HCT116 (cell line): ENCODE data around the gene SEZ6L2. TPM values are rescaled to one million over a fixed set of nuclear protein-coding genes. Genes with fewer than 3 reads are reported as not detected.

Source experiments
- ATAC-seq: fragments of 200-7000 bp; cut with Tn5 transposase; 2 replicates; pipeline ENCODE4 v1.9.1; 2020; ENCODE audit warnings: mild to moderate bottlenecking, moderate library complexity
- BruUV-seq: library from RNA; stranded (reverse); fragments of 400-500 nt; replicated peaks from 2 replicates; lab custom pipeline; 2021; lab: Mats Ljungman, UMichigan
- CTCF ChIA-PET: fragments of 300-600 bp; sonication (Branson Sonifier 250); formaldehyde crosslinking; loops from one replicate; lab custom pipeline; 2021; ENCODE audit warnings: antibody characterized with exemption; lab: Charles Lee
- POLR2A ChIA-PET: fragments of 300-600, 350-600 bp; sonication (Branson Sonifier 250); formaldehyde crosslinking; loops from one replicate; lab custom pipeline; 2021; ENCODE audit warnings: antibody characterized with exemption; lab: Charles Lee
- RAD21 ChIA-PET, 2 experiments: fragments of 300-600 bp; sonication (Branson Sonifier 250); formaldehyde crosslinking; loops; one replicate each; lab custom pipeline; 2023; ENCODE audit warnings: low total read pairs in 2 of 2; ENCODE audit not compliant: uncharacterized antibody in 2 of 2, unreplicated experiment in 2 of 2, low non-redundant PET in 1 of 2; lab: Charles Lee
- DNase-seq: peaks from one replicate; pipeline ENCODE4 v3.0.0-alpha.2; 2010; ENCODE audit warnings: low read depth, low spot score
- H2AFZ ChIP-seq: fragments of 200-600 bp; shearing (Covaris generic), sonication (generic); 2 replicates; pipeline ENCODE4 v1.6.1; 2017; ENCODE audit warnings: low read depth, mixed run types, mixed read lengths, antibody characterized with exemption, low read length; ENCODE audit not compliant: poor library complexity, severe bottlenecking
- H3K27ac ChIP-seq: 2 replicates; pipeline ENCODE4 v1.5.1; 2012; ENCODE audit warnings: low read depth, low read length
- H3K27me3 ChIP-seq: fragments of 200-600 bp; sonication (generic); 2 replicates; pipeline ENCODE4 v1.6.1; 2016; ENCODE audit warnings: mixed run types, low read length, mixed read lengths; ENCODE audit not compliant: insufficient read depth
- H3K36me3 ChIP-seq, 2 experiments: fragments of 200-500 bp in 1 of 2; fragments of 200-600 bp in 1 of 2; sonication (Bioruptor generic) in 1 of 2; sonication (generic) in 1 of 2; 2 replicates each; pipeline versions ENCODE4 v1.5.1 to v1.6.1; 2014 to 2016; ENCODE audit warnings: low read length in 2 of 2, inconsistent platforms in 1 of 2, mixed read lengths in 1 of 2, mixed run types in 1 of 2; ENCODE audit not compliant: insufficient read depth in 2 of 2, control insufficient read depth in 1 of 2
- H3K4me1 ChIP-seq, 2 experiments: fragments of 200-600 bp in 1 of 2; sonication (generic) in 1 of 2; 2 replicates each; pipeline versions ENCODE4 v1.5.1 to v1.6.1; 2012 to 2017; ENCODE audit warnings: low read length in 2 of 2, inconsistent platforms in 1 of 2, mild to moderate bottlenecking in 1 of 2, mixed read lengths in 1 of 2, mixed run types in 1 of 2, moderate library complexity in 1 of 2; ENCODE audit not compliant: insufficient read depth in 2 of 2, control insufficient read depth in 1 of 2
- H3K4me2 ChIP-seq: fragments of 200-600 bp; sonication (generic); 2 replicates; pipeline ENCODE4 v1.6.1; 2017; ENCODE audit warnings: mixed run types, low read length, mixed read lengths
- H3K4me3 ChIP-seq, 2 experiments: fragments of 200-600 bp in 1 of 2; sonication (generic) in 1 of 2; replicated peaks in 1 of 2; 2 replicates each; pipeline ENCODE4 v1.5.1; 2011 to 2016; ENCODE audit warnings: low read length in 2 of 2, control low read depth in 1 of 2, low read depth in 1 of 2, mild to moderate bottlenecking in 1 of 2, mixed read lengths in 1 of 2, mixed run types in 1 of 2
- H3K79me2 ChIP-seq: fragments of 200-600 bp; sonication (generic); 2 replicates; pipeline ENCODE4 v1.6.1; 2017; ENCODE audit warnings: mild to moderate bottlenecking, mixed run types, low read length, moderate library complexity, mixed read lengths; ENCODE audit not compliant: insufficient read depth
- H3K9ac ChIP-seq: fragments of 200-600 bp; sonication (generic); 2 replicates; pipeline ENCODE4 v1.6.1; 2016; ENCODE audit warnings: low read length, mixed read lengths
- H3K9me2 ChIP-seq: fragments of 200-600 bp; sonication (generic), shearing (Covaris generic); 2 replicates; pipeline ENCODE4 v1.6.1; 2017; ENCODE audit warnings: mixed run types, mild to moderate bottlenecking, moderate library complexity; ENCODE audit not compliant: insufficient read depth
- H3K9me3 ChIP-seq, 2 experiments: fragments of 200-500 bp in 1 of 2; fragments of 200-600 bp in 1 of 2; sonication (Bioruptor generic) in 1 of 2; sonication (generic) in 1 of 2; 2 replicates each; pipeline ENCODE4 v1.6.1; 2014 to 2017; ENCODE audit warnings: low read length in 2 of 2, mixed read lengths in 2 of 2, inconsistent platforms in 1 of 2, low read depth in 1 of 2, mild to moderate bottlenecking in 1 of 2, mixed run types in 1 of 2, moderate library complexity in 1 of 2; ENCODE audit not compliant: control insufficient read depth in 1 of 2, insufficient read depth in 1 of 2
- H4K20me1 ChIP-seq: fragments of 200-600 bp; sonication (generic), shearing (Covaris generic); 2 replicates; pipeline ENCODE4 v1.6.1; 2017; ENCODE audit warnings: mixed run types, mild to moderate bottlenecking, moderate library complexity; ENCODE audit not compliant: insufficient read depth
- ATF3 ChIP-seq: IDR thresholded peaks from 2 replicates; pipeline ENCODE4 v1.6.1; 2012
- CBX3 ChIP-seq: IDR thresholded peaks from 2 replicates; pipeline ENCODE4 v1.6.1; 2012; ENCODE audit warnings: low read depth
- EGR1 ChIP-seq: IDR thresholded peaks from 2 replicates; pipeline ENCODE4 v1.6.1; 2012; ENCODE audit warnings: low read depth
- EZH2phosphoT487 ChIP-seq: fragments of 200-600 bp; IDR thresholded peaks from 2 replicates; pipeline ENCODE4 v1.6.1; 2018; ENCODE audit warnings: antibody characterized with exemption, borderline replicate concordance
- JUND ChIP-seq: IDR thresholded peaks from 2 replicates; pipeline ENCODE4 v1.6.1; 2012
- POLR2A ChIP-seq: IDR thresholded peaks from 2 replicates; pipeline ENCODE4 v1.7.0; 2011; ENCODE audit warnings: borderline replicate concordance; ENCODE audit not compliant: insufficient read depth, insufficient read length; ENCODE audit errors: extremely low read depth
- SIN3A ChIP-seq: IDR thresholded peaks from 2 replicates; pipeline ENCODE4 v1.6.1; 2012; ENCODE audit warnings: low read depth
- SP1 ChIP-seq: IDR thresholded peaks from 2 replicates; pipeline ENCODE4 v1.6.1; 2012; ENCODE audit warnings: low read depth
- SRF ChIP-seq: IDR thresholded peaks from 2 replicates; pipeline ENCODE4 v1.6.1; 2012; ENCODE audit warnings: low read depth
- TCF7L2 ChIP-seq: IDR thresholded peaks from 2 replicates; pipeline ENCODE4 v1.7.0; 2011; ENCODE audit warnings: borderline replicate concordance, inconsistent platforms; ENCODE audit not compliant: insufficient read depth, insufficient read length; ENCODE audit errors: extremely low read depth
- YY1 ChIP-seq: IDR thresholded peaks from 2 replicates; pipeline ENCODE4 v1.6.1; 2011; ENCODE audit warnings: low read length, low read depth, moderate library complexity, mild to moderate bottlenecking; ENCODE audit not compliant: insufficient replicate concordance; ENCODE audit errors: extremely low read depth
- ZNF274 ChIP-seq: fragments of 200-500 bp; sonication (Bioruptor generic); IDR thresholded peaks from 2 replicates; pipeline ENCODE4 v1.6.1; 2014; ENCODE audit warnings: mild to moderate bottlenecking, low read depth, low read length, inconsistent platforms
- intact Hi-C: fragments of 100-400 bp; cut with micrococcal nuclease; formaldehyde crosslinking; loops from 2 replicates; pipeline ENCODE4 v1.10.0; 2022
- total RNA-seq: library from RNA; stranded (reverse); gene quantifications from one replicate; pipeline ENCODE4 v1.2.1, GENCODE V29; 2021; ENCODE audit not compliant: unreplicated experiment
- TF ChIP-seq, protein P1 (sequence below): IDR thresholded peaks from 2 replicates; pipeline ENCODE4 v1.6.1; 2011; ENCODE audit warnings: mild to moderate bottlenecking, low read length, moderate library complexity; ENCODE audit not compliant: insufficient replicate concordance; ENCODE audit errors: extremely low read depth

Gene SEZ6L2
- total RNA-seq, 1 experiment from 2014 or later: 49.3 TPM

DNA sequence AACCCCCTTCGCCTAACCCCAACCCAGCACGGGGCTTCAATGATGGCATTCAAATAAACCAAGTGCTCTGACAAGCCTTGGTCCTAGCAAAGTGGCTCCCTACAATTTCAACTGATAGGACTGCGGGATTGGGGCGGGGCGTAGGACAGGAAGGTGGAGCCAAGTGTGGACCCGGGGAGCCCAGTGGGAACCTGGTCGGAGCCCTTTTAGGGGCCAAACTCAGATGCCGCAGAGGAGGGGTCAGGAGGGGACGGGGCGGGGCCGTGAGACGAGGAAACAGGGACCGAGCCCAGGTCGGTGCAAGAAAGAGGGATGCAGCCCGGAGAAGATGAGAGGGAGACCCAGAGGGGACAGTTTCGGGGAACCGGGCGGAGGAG lies 23.1 kb downstream of the SEZ6L2 start:
- Histone ChIP-seq H3K4me3 (no peak overlapping the region), H3K79me2 (no peaks in the 10 kb centered on the region)
- CTCF ChIA-PET: no interaction called here

More for the DNA sequence above, 23.1 kb downstream of the SEZ6L2 start:
- Histone ChIP-seq H3K9me3 (no peaks in the 10 kb centered on the region), H4K20me1 (no peaks in the 10 kb centered on the region), H3K9me2 (no peaks in the 10 kb centered on the region), H3K36me3 (no peaks in the 10 kb centered on the region), H3K4me1 (0 out of 4 replicates have a peak, but pooled peaks cover 0 to 4% of the 10 kb centered on the region in 2 experiments), H3K27me3 (no peaks in the 10 kb centered on the region), H3K27ac (no peak overlapping the region), H2AFZ (no peak overlapping the region), H3K4me2 (no peak overlapping the region), H3K9ac (no peak overlapping the region)
- no peak for TF ChIP-seq TCF7L2
- TF ChIP-seq JUND: no peak
- TF ChIP-seq CBX3: no peak
- TF ChIP-seq SP1: no peak
- TF ChIP-seq SRF: no peak
- TF ChIP-seq ATF3: no peak
- TF ChIP-seq EZH2phosphoT487: no peak
- TF ChIP-seq ZNF274: no peak
- TF ChIP-seq, protein P1, sequence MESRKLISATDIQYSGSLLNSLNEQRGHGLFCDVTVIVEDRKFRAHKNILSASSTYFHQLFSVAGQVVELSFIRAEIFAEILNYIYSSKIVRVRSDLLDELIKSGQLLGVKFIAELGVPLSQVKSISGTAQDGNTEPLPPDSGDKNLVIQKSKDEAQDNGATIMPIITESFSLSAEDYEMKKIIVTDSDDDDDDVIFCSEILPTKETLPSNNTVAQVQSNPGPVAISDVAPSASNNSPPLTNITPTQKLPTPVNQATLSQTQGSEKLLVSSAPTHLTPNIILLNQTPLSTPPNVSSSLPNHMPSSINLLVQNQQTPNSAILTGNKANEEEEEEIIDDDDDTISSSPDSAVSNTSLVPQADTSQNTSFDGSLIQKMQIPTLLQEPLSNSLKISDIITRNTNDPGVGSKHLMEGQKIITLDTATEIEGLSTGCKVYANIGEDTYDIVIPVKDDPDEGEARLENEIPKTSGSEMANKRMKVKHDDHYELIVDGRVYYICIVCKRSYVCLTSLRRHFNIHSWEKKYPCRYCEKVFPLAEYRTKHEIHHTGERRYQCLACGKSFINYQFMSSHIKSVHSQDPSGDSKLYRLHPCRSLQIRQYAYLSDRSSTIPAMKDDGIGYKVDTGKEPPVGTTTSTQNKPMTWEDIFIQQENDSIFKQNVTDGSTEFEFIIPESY: no peak
- no peak for TF ChIP-seq SIN3A
- no peak for TF ChIP-seq EGR1
- no peak for TF ChIP-seq POLR2A
- no peak for TF ChIP-seq YY1
- intact Hi-C loops: no loop called here
- RAD21 ChIA-PET: interaction anchor here in 1 of 2 experiments (0.6 kb wide), 1 partner anchor 9 kb away, joined by 3 read pairs; no protein-coding TSS in a partner anchor
- no TSS peak for BruUV-seq
- ATAC-seq: no peak
- POLR2A ChIA-PET: no interaction called here
- DNase-seq: no peak
